ENCODE data around the gene CHST2.

CHST2 gene

DNA sequence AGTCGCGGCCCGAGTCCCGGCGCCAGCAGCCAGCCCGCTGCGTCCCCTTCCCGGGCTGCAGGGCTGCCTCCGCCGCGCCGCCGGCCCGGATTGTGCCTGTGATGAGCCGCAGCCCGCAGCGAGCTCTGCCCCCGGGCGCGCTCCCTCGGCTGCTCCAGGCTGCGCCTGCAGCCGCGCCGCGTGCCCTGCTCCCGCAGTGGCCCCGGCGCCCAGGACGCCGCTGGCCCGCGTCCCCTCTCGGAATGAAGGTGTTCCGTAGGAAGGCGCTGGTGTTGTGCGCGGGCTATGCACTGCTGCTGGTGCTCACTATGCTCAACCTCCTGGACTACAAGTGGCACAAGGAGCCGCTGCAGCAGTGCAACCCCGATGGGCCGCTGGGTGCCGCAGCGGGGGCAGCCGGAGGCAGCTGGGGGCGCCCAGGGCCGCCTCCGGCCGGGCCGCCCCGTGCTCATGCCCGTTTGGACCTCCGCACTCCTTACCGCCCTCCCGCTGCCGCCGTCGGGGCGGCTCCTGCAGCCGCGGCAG is 1.2 kb downstream of the CHST2 start:
- TF ChIP-seq GATA2 (IDR thresholded peaks at IDR 0.05; ENCODE audit: low read depth, low read length) (no peak), GATA3 (IDR thresholded peaks at IDR 0.05; ENCODE audit: low read depth, low read length) (no peak)

GRCh38 chr3:143121241-143122088 is 1.9 kb downstream of the CHST2 start:
- no peak for TF ChIP-seq GATA2 (IDR thresholded peaks at IDR 0.05; ENCODE audit: low read depth, low read length)
- no peak for TF ChIP-seq GATA3 (IDR thresholded peaks at IDR 0.05; ENCODE audit: low read depth, low read length)

GRCh38 chr3:143122089-143122430 is 2.5 kb downstream of the CHST2 start:
- no peak for TF ChIP-seq GATA2 (IDR thresholded peaks at IDR 0.05; ENCODE audit: low read depth, low read length)
- no peak for TF ChIP-seq GATA3 (IDR thresholded peaks at IDR 0.05; ENCODE audit: low read depth, low read length)

GRCh38 chr3:143122608-143123352 is 3.2 kb downstream of the CHST2 start:
- no peak for TF ChIP-seq GATA2 (IDR thresholded peaks at IDR 0.05; ENCODE audit: low read depth, low read length)
- TF ChIP-seq GATA3 (IDR thresholded peaks at IDR 0.05; ENCODE audit: low read depth, low read length): no peak

- TF ChIP-seq GATA3 (IDR thresholded peaks at IDR 0.05; ENCODE audit: low read depth, low read length) (no peak), GATA2 (IDR thresholded peaks at IDR 0.05; ENCODE audit: low read depth, low read length) (no peak)
Measured at GRCh38 chr3:143123353-143123984, 3.9 kb downstream of the CHST2 start.

- TF ChIP-seq GATA2 (IDR thresholded peaks at IDR 0.05; ENCODE audit: low read depth, low read length): no peak
Measured at GRCh38 chr3:143124601-143125520, 5.3 kb downstream of the CHST2 start.

- TF ChIP-seq GATA3 (IDR thresholded peaks at IDR 0.05; ENCODE audit: low read depth, low read length) (no peak), GATA2 (IDR thresholded peaks at IDR 0.05; ENCODE audit: low read depth, low read length) (no peak)
Measured at GRCh38 chr3:143127801-143128200, 8.2 kb downstream of the CHST2 start.

DNA sequence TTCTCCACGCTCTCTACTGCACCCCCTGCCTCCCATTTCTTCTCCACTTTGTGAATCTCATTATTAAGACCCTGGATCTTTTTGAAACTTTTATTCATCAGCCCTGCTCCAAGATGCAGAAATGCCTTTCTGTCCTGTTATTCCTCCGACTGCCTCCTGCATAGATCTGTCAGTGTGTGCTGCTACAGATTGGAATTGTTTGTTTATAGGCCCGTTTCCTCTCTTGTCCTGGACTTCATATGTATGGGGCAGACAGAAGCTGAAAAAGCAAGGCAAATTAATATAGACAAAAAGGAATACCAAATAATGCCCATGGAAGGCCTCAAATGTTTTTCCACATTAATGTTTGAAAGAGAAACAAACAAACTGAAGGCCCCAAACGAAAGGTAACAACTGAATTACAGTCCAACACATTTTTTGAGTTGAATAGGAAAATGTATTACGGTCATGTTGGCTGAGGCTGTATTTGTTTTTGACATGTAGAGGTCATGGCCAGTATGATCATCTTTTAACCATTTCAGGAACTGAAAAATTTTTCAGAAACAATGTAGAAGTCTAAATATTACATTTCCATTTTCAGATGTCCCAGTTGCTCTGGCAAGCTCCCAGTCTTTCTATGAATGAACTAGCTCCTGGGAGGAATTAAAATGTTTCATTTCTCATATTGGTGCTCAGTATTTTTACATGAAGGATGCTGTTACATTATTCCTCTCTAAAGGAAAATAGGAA is 8.8 kb downstream of the CHST2 start:
- no peak for TF ChIP-seq GATA3 (IDR thresholded peaks at IDR 0.05; ENCODE audit: low read depth, low read length)

DNA sequence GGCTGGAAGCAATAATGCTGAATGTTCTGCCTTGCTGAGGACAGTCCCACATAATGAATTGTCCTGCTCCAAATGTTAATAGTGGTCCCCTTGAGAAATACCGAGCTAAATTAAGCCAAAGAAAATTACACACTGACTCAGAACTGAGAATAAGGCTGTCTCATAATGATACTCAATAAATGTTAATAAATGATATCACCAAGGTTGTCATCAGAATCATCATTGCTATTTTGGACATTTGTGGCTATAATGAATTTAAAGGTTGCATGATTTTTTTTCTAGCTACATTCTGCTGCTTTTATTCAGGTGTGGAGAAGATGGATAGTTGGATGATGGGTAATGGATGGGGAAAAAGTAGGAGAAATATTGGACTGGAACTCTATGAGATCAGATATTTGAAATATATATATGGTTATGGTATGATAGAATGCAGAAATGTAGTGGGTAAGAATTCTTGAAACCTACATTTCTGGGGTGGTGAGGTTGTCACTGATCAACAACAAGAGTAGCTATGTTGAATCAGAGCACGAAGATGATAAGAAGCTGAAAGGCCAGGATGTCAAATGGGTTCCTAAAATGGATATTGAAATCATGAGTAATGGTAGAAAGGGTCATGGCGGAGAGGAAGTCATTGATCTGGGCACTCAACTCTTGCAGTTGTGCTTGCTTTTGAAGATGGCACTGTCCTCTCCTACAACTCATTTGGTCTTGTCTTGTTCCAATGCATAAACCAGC is 12.8 kb downstream of the CHST2 start:
- TF ChIP-seq GATA3 (IDR thresholded peaks at IDR 0.05; ENCODE audit: low read depth, low read length): no peak

DNA sequence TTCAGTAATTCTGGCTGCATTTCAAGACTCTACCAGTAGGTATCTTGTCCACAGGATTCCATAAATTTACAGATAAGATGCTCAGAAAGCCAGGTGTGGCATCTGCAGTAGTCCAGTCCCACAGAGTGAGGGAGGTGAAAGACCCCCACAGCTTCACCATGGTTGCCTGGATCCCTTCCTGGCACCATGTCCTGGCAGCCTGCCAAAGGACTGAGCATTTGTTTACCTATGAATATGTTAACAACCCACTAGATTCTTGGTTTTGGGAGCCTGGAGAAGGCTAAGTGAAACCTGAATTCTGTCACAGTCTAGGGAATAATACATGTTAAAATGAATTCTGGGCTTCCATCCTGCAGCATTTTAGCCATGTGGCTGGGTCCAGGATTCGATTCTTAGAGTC is 14.9 kb downstream of the CHST2 start:
- TF ChIP-seq GATA3 (IDR thresholded peaks at IDR 0.05; ENCODE audit: low read depth, low read length): no peak
- TF ChIP-seq GATA2 (IDR thresholded peaks at IDR 0.05; ENCODE audit: low read depth, low read length): no peak

DNA sequence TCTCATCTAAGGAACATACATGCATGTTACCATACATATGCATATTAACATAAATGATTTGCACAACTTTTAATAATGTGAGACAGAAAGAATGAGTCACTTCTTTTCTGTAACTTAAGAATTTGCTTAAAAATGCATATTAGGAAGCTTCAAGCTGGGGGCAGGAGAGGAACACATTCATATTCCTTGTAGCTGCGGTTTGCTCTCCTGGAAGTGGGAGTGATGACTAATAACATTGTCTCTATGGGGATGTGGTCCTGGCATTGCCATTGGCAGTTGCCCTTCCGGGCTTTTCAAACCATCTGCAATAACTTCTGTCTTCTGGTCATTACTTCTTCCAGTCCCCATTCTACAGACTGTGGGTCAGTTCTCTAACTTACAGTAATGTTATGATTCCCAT is 15.6 kb downstream of the CHST2 start:
- no peak for TF ChIP-seq GATA3 (IDR thresholded peaks at IDR 0.05; ENCODE audit: low read depth, low read length)
- no peak for TF ChIP-seq GATA2 (IDR thresholded peaks at IDR 0.05; ENCODE audit: low read depth, low read length)

GRCh38 chr3:143137435-143138036 is 18.0 kb downstream of the CHST2 start:
- TF ChIP-seq GATA3 (IDR thresholded peaks at IDR 0.05; ENCODE audit: low read depth, low read length) (no peak), GATA2 (IDR thresholded peaks at IDR 0.05; ENCODE audit: low read depth, low read length) (no peak)
